ENCODE results near the gene PTPN5.

DNA sequence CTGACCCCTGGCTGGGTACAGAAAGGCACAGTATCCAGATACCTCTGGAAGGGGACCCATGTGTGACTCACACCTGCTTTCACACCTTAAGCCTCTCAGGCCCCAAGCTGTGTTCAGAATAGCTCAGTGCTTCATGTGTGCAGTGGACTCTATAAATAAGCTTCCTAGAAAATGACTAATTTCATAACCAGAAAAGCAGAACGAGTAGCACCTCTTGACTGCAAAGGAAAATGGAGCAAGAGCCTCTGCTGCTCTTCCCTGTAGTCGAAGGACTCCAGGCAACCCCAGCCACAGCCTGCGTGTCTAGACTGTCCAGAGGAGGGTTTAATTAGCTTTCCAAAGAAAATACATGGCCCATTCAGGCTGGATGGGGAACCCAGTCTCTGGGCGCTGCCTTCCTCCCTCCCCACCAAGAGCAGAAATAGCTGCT lies 23.1 kb downstream of the PTPN5 start:
- TF ChIP-seq NFRKB (IDR thresholded peaks at IDR 0.05) (no peak), BHLHE40 (IDR thresholded peaks at IDR 0.05; ENCODE audit: borderline replicate concordance) (no peak), SP1 (IDR thresholded peaks at IDR 0.05) (no peak), SUZ12 (IDR thresholded peaks at IDR 0.05) (no peak), L3MBTL2 (conservative IDR thresholded peaks at IDR 0.05) (no peak), FOXM1 (IDR thresholded peaks at IDR 0.05; ENCODE audit: borderline replicate concordance) (no peak), ZNF384 (IDR thresholded peaks at IDR 0.05) (no peak), TARDBP (IDR thresholded peaks at IDR 0.05) (no peak), FOXK2 (IDR thresholded peaks at IDR 0.05) (no peak), ELF4 (IDR thresholded peaks at IDR 0.05) (no peak), HDGF (IDR thresholded peaks at IDR 0.05; ENCODE audit: borderline replicate concordance) (no peak), ARNT (IDR thresholded peaks at IDR 0.05) (no peak)

All from HEK293T (cell line).